Fibroblast of the aortic adventitia (primary cell): ENCODE results near the gene CCNF. TPM values are rescaled to one million over a fixed set of nuclear protein-coding genes. Genes with fewer than 3 reads are reported as not detected.
A peak's percentile ranks its signal among the peaks of the same experiment; 100 is the strongest.

Source experiments
- DNase-seq: peaks from one replicate; pipeline ENCODE4 v3.0.0-alpha.2; 2010; ENCODE audit warnings: low read depth
- H3K4me3 ChIP-seq: 2 replicates; pipeline ENCODE4 v1.5.1; 2011; ENCODE audit warnings: low read depth, mild to moderate bottlenecking, control low read depth, low read length, moderate library complexity
- total RNA-seq: library from RNA; depleted of rRNA; stranded (reverse); fragments of >200 nt; gene quantifications from 2 replicates; pipeline ENCODE4 v1.2.3, GENCODE V29; 2012; ENCODE audit warnings: low replicate concordance
- TF ChIP-seq, protein P1 (sequence below): IDR thresholded peaks from 2 replicates; pipeline ENCODE4 v1.5.1; 2011; ENCODE audit warnings: mild to moderate bottlenecking, low read length, control low read depth, inconsistent platforms; ENCODE audit not compliant: insufficient read depth

The CCNF gene
- total RNA-seq, 1 donor: 21.1 TPM

DNA sequence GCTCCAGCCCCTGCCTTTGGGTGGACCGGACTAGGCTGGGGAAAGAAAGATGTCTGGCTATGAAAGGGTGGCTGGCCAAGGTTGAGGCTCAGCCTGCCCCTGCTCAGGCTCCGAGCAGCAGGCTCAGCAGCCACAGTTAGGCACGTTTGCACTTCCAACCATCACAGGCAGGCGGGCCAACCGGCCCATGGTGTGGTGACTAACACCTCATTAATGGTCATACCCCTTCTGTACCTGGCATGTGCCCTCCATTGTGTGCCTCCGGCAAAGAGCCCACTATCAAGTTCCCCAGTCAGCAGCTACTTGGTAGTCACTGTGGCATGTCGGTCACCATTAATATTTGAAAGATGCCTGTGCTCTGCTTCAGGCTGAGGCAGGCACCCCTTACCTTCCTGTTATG, 52.4 kb downstream of the CCNF start:
- no peak for DNase-seq
- no peak overlapping the region for H3K4me3 ChIP-seq
- TF ChIP-seq, protein P1, sequence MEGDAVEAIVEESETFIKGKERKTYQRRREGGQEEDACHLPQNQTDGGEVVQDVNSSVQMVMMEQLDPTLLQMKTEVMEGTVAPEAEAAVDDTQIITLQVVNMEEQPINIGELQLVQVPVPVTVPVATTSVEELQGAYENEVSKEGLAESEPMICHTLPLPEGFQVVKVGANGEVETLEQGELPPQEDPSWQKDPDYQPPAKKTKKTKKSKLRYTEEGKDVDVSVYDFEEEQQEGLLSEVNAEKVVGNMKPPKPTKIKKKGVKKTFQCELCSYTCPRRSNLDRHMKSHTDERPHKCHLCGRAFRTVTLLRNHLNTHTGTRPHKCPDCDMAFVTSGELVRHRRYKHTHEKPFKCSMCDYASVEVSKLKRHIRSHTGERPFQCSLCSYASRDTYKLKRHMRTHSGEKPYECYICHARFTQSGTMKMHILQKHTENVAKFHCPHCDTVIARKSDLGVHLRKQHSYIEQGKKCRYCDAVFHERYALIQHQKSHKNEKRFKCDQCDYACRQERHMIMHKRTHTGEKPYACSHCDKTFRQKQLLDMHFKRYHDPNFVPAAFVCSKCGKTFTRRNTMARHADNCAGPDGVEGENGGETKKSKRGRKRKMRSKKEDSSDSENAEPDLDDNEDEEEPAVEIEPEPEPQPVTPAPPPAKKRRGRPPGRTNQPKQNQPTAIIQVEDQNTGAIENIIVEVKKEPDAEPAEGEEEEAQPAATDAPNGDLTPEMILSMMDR: no peak

DNA sequence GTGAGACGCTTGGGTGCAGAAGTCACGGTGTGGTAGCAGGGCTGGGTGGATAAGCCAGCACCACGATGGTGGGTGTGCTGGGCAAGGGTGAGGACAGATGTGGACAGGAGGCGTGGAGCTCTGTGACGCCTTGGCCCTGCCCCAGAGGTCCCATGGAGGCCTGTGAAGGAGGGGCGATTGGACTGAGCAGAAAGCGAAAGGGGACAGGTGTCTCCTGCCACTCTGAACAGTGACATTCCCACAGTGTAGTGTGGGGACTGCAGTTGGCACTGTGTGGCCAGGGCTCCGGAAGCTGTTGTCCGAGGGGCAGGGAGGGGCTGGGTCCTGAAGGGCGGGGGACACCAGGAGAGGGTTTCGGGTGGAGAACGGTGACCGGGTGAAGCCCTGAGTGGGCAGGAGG, 53.0 kb downstream of the CCNF start:
- DNase-seq: no peak
- peak overlapping the region; percentile 56 for H3K4me3 ChIP-seq
- TF ChIP-seq, protein P1: no peak

DNA sequence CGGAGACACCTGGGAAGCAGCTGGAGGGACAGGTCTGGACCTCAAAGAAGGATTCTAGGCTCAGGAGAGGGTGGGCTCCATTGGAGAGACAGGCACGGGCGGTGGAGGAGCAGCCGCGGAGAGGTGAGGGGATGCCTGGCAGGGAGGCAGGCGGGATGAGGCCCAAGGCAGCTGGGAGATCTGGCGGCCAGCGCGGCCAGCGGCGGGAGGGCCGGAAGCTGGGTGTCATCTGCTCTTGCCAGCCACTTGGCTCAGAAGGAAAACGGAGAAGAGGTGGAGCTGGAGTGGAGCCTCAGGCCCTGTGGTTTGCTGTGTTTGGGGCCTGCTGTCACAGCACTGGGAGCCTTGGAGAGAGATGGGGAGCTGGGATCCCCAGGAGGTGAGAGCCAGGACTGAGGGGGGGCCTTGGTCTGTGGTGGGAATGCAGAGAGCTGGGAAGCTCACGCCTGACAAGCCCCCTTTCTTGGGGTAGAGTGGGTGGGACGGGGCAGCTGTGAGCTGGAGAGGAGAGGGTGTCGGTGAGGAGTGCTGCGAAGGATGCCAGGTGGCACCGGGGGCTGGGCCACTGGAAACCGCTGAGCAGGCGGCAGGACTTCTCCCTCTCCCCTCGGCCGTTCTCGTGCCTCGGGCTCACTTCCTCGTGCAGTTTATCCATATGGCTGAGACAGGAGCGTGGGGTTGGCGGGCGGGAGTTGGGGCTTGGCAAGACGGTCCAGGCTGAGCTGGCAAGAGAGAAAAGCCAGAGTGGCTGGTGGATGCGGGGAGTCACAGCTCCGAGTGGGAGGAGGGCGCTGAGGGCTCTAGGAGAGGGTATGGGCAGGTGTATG, 53.7 kb downstream of the CCNF start:
- peak overlapping the region; percentile 56 for H3K4me3 ChIP-seq
- peak; percentile 64 for DNase-seq
- TF ChIP-seq, protein P1: no peak

DNA sequence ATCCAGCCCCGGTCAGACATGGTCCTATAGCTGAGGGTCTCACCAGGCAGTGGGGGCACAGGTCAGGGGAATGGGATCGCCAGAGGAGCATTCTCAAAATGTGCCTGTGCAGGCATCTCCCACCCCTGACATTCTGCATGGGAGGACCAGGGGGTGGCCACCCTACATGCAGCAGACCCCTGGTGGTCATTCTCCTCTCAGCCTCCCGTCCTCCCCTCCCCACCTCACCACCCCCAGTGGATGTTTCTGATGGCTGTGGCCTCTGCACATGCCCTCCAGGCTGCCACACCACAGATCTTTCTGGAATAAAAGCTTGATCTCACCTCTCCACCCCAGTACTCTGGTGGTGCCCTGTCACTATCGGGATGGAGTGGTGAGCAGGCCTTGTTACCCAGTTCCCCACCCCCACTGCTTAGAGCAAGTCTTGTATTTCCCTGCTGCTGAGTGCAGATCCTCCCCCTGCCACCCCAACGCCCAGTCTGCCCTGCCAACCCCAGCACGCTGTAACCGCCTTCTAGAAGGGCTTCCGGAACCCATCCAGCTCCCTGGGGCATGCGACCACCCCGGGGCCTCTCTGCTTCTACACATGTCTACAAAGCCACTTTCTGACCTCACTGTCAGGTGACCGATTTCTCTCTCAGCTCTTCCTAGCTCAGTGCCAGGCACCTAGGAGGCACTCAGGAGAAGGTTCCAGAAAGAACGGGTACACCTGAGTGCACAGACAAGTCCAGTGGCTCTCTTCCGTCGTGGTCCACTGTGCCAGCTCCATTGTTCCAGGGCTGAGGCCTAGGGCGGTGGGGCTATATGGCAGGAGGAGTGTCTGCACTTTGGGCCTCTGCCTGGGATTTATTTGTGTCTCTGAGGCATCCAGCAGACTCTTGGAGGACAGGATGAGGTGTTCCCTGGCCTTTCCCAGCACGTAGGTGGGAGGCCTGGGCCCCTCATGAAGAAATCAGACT, 55.0 kb downstream of the CCNF start:
- no peak overlapping the region for H3K4me3 ChIP-seq
- DNase-seq: no peak
- TF ChIP-seq, protein P1: no peak

DNA sequence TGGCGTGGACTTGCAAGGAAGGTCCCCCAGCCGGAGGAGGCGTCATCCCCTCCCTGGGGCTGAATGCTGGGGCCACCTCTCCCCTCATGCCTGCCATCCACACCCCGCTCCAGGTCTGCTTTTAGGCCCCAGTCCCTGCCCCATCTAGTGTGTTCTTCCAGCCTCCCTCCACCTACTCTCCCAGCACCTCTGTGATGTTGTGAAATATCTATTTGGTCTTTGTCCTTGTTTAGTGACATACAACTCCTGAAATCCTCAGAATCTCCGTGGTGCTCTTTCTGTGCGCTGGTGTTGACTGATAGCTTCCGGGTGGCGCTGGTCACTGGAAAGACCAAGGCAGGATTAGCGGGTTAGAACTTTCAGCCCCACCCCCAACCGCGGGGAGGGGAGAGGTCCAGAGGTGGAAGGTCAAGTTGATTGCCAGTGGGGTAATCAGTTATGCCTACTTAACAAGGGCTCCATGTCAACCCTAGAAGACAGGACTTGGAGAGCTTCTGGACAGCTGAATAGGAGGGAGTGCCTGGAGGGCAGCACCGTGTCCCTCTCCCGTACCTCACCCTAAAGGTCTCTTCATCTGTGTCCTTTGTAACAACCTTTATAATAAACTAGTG, 55.8 kb downstream of the CCNF start:
- TF ChIP-seq, protein P1: no peak
- no peak overlapping the region for H3K4me3 ChIP-seq
- no peak for DNase-seq

DNA sequence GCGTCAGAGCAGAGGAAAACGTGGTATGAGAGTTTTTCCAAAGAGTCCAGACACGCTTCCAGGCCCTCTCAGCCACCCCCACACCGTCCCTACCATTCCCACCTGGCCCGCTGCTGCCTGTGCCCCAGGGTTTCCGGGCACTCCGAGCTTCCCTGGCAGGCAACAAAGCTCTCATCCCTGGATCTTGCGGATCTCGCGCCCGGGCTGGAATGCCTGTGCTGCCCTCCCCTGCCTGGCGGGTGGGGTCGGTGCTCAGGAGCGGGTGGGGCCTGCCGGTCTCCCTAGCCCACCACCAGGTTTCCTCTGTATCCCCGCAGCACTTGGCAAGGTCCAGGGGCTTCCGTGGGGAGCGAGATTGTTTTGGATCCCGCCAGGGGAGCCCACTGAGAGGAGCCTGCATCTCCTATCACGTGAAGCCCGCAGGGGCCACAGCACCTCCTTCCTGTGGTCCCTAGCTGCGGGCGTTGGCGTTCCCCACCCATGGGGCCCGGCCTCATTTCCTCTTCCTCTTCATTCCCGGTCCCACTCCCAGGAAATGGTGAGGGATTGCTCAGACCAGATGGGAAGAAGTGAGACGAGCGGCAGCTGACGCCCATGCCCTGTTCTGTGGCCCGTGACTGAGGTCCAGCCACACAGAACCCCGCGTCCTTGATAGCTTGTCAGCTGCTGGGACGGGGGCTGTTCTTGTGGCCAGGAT, 56.7 kb downstream of the CCNF start:
- DNase-seq: no peak
- H3K4me3 ChIP-seq: no peak overlapping the region
- TF ChIP-seq, protein P1: no peak
